HG02571 (cell line): ENCODE results near the gene PAAF1.
A peak's percentile ranks its signal among the peaks of the same experiment; 100 is the strongest.

Source experiments
- ATAC-seq: cut with Tn5 transposase; IDR thresholded peaks from one replicate; pipeline ENCODE4 v1.9.1; 2021; ENCODE audit warnings: mild to moderate bottlenecking, moderate library complexity; ENCODE audit not compliant: unreplicated experiment

Gene PAAF1, protein sequence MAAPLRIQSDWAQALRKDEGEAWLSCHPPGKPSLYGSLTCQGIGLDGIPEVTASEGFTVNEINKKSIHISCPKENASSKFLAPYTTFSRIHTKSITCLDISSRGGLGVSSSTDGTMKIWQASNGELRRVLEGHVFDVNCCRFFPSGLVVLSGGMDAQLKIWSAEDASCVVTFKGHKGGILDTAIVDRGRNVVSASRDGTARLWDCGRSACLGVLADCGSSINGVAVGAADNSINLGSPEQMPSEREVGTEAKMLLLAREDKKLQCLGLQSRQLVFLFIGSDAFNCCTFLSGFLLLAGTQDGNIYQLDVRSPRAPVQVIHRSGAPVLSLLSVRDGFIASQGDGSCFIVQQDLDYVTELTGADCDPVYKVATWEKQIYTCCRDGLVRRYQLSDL

DNA sequence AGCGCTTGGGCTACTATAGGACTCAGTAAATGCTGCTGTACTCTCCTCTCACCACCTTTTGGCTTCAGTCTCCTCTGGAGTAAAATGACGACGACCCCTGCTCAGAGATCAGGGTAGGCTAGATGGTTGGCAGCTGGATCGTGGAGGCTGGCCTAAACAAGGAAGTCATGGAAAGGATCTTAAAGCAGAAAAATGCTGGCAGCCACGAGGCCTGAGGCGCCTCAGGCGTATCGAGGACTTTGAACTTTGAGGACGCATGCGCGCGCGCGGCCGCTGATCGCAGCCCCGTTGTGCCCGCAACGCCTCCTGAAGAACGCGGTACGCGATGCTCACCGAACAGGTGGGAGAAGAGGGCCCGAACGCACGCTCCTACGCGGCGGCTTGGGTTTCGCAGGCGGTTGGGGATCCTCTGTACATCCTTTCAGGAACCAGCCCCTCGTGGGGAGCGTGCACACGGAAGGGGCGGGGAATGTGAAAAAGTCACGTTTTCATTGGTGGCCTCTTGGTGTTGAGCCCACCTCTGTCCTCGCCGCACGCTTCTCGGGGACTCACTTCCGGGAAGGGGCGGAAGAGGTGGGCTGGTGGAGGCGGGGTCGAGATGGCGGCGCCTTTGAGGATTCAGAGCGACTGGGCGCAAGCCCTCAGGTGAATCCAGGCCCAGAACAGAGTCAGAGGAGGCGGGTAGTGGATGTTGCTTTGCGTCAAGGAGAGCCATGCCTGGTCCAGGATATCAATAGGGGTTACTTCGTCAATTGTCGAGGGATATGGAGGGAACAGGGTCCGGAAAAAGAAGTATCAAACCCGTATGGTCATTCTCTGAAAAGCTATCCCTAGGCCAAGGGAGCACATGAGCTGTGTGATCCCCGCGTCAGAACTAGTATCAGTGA is at the start of gene PAAF1, which contains the start of gene COA4:
TSS of gene PAAF1 (plus strand) at position 576 of the 887 bp plus-strand sequence. CDS start at position 599, 23 bp downstream.
TSS of gene COA4 (minus strand) at position 423 of the 887 bp plus-strand sequence. CDS start 3,468 bp downstream, outside the sequence.
- ATAC-seq: peak; percentile 96

GRCh38 chr11:73830261-73830660 is 46.5 kb upstream of the PAAF1 start:
- ATAC-seq: no peak

- ATAC-seq: no peak
Measured at GRCh38 chr11:73833067-73833466, 43.7 kb upstream of the PAAF1 start.

- ATAC-seq: no peak
Measured at GRCh38 chr11:73838443-73839122, 38.2 kb upstream of the PAAF1 start.

DNA sequence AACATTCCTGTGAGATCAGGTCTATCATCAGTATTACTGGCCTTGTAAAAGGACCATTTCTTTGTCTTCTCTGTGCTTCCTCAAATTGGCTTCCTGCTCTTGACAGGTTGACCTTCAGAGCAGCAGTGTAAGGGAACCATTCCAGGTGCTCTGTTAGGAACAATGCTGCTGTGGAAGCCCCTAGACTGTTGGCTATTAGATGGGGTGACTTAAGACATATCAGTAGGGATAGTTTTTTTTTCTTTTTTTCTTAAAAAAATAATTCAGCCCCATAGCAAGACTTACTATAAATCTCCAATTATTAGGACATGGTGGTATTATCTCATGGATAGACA is 37.7 kb upstream of the PAAF1 start:
- no peak for ATAC-seq

DNA sequence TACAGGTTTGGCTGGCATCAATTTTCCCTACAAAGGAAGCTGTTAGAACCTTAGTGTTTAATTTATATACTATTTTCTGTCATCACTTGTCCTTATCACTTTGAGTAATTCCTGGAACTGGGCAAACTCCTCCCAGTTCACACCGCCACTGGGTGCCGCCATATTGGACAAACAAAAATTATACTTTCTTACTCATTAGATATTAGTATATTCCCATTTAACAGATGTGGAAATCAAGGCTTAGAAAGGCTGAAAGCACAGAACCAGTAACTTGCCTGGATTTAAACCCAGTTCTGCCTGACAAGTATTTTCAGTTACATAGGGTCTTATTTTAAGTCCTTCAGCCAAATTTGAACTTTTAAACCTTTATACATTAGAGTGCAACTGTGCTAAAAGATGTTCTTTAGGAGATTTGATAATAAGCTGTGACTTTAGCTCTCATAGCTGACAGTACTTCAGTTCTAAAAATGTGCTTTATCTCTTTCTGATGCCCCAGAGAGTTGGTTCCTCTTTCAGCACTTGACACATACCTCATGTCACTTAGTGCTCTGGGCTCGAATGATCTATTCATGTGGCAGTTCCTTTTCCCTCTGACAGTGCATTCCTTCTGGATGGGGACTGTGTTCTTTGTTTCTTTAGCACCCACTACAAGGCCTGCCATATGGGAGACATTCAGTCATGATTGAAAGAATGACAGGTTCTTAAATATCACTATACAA is 25.6 kb upstream of the PAAF1 start:
- ATAC-seq: no peak

DNA sequence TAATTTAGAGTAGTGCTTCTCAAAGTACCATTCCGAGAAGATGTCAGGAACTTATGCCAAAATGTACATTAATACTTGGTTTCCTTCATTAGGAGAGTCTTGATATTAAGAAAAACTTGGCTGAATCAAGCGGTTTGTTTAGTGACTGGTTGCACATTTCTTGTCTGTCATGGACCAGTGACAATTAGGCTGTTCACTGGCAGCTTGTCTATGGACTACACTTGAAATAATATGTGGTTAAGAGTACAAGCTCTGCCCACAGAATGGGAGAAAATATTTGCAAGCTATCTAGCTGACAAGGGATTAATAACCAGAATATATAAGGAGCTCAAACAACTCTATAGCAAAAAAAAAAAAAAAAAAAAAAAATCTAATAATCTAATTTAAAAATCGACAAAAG is 24.8 kb upstream of the PAAF1 start:
- no peak for ATAC-seq

- no peak for ATAC-seq
Measured at GRCh38 chr11:73854680-73855079, 22.1 kb upstream of the PAAF1 start.

DNA sequence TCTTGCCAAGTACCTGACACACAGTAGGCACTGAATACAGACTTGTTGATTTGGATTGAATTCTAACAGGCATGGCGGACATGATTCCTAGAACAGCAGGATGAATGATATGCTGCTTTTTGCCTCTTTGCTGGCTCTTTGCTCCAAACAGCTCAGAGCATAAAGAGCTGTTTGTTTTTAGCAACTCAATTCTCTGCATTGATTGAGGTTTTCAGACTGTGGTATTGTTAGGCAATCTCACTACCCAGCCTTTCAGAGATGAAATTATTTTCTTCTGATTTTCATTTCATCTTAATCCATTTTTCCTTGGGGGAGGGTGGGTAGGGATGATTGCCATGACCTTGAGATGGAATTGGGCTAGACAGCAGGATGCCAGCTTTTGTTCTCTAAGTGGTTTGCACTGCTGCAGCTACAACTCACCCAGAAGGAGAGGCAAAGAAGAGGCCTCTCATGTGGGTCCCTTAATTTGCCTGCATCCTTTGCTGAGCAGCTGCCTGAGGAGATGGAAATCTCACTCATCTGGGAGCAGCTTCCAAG is 20.7 kb upstream of the PAAF1 start:
- ATAC-seq: no peak

DNA sequence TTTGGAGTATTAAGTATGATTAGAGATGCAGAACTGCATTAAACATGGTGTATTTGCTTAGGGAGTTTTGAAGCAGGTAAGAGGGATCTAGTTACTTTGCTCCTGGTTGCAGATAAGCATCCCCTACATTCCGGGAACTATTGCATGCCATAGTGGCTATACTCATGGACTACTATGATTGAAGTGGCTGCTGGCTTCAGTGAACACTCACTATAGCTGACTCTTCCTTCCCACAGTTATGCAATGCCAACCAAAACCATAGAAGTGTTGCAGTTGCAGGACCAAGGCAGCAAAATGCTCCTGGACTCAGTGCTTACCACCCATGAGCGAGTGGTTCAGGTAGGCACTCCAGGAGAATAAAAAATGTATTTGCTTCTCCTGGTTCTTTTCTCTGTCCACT is 17.1 kb upstream of the PAAF1 start:
- no peak for ATAC-seq

DNA sequence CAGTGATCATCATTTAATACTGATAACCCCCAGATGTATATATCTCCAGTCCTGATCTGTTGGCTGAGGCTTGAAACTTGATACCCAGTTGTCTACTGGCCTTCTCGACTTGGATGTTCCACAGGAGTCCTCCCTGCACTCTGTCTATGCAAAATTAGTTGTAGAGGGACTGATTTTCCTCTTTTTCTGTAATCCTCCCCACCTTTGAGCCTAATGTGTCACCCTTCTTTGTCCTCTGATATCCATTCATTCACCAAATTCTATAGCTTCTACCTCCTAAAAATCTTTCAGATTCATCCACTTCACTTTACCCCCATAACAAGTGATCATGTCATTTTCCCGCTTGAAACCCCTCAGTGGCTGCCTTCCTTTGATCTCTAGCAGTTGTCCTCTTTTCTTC is 16.6 kb upstream of the PAAF1 start:
- no peak for ATAC-seq

GRCh38 chr11:73862986-73863385 is 13.8 kb upstream of the PAAF1 start:
- no peak for ATAC-seq

GRCh38 chr11:73866095-73866579 is 10.7 kb upstream of the PAAF1 start:
- ATAC-seq: no peak

DNA sequence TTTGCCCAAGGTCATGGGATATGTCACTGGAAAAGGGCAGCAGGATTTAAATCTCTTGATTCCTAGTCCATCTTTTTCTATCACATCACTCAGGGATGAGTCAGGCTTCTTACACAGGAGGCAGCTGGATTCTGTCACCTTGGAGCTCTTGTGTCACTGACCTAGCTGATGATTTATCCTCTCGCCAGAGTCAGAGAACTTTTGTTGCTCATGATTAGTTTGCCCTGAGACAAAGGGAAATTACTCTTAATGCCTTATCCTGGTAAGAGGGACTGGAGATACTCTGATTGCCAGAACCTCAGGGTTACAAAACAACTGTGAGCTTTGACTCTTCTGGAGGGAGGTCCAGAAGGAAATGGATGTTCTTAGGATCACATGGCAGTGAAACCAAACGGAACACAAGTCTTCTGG is 10.2 kb upstream of the PAAF1 start:
- ATAC-seq: no peak

DNA sequence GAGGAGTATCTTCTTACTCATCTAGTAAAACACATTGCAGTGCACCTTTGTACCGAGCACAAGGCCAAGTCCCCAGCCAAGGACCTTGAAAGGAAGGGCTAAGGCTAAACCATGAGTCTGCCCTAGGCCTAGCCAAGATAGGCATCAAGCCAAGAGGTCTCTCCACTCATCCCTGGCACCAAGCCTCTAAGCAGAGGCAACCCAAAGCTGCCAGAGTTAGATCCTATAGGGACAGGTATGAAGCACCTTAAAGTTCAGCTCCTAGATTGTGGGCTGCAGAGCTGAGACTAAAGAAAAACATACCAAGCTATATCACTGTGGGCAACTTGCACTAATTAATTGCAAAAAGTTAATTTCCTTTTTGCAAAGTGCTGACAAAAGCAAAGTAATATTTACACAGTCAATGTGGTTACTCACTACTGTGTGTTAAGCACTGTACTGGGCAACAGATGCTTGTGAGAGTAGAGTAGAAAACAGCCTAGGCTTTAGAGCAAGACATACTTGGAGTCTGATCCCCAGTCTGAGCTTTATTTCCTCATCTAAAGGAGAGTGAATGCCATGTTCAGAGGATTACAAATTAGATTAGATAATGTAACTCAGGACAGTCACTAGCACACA is 7.4 kb upstream of the PAAF1 start:
- no peak for ATAC-seq

- no peak for ATAC-seq
Measured at GRCh38 chr11:73870261-73870660, 6.5 kb upstream of the PAAF1 start.

DNA sequence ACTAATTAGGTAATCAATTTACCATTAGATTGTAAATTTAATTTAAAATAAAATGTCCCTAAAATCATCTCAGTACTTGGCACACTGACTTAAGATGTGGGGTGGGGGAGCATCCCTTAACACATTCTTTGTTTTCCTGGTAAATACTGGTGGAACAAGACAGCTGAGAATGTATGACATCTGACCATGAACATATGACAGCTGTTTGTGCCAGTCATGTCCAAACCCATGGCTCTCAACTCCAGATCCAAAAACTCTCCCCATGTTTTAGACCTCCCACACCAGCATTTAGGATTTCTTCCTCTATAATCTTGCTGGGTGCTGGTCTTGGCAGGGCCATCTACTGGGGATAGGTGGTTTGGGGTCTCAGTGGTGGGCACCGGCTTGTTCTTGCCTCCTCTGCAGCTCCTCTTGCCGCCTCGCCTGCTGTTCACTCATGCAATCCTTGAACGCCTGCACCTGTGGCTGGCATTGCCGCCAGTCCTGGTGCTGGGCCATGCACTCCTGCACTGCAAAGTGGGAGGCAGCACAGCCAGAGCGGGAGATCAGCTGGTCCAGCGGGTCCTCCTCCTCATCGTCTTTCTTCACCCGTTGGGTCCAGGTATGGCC is 3.9 kb upstream of the PAAF1 start:
- ATAC-seq: no peak

DNA sequence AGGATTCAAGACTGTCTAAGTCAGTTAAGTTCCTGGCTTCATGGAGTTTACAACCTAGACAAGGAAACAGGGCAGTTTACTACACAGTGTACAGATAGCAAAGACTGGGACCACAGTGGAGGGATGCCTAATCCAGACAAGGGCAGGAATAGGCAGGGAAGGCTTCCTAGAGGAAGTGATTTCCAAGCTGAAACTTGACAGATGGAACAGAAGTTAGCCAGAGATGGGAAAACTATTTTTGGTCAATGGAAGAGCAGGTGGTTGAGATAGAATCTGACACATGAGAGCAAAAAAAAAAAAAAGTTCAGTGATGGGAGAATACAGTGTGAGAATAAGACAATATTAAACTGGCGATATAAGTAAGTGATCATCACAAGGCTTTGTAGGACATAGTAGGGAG is 1.4 kb upstream of the PAAF1 start:
- ATAC-seq: no peak

GRCh38 chr11:73875840-73876239 is 959 bp upstream of the PAAF1 start:
- ATAC-seq: no peak
